GM19043 (cell line): ENCODE data around the gene LAMTOR4.
A peak's percentile ranks its signal among the peaks of the same experiment; 100 is the strongest.
"Not testable (repeated sequence)": the region's sequence is repeated elsewhere in the genome, so short reads cannot be mapped to it uniquely, and the experiment has no call there.

Experiments
- ATAC-seq: cut with Tn5 transposase; IDR thresholded peaks from one replicate; pipeline ENCODE4 v1.9.1; 2021; ENCODE audit warnings: low read depth; ENCODE audit not compliant: unreplicated experiment

The LAMTOR4 gene

GRCh38 chr7:100122067-100122466, 26.7 kb upstream of the LAMTOR4 start:
- ATAC-seq = no peak

GRCh38 chr7:100122568-100122967, 26.1 kb upstream of the LAMTOR4 start:
- no peak for ATAC-seq

- no peak for ATAC-seq
Observed at GRCh38 chr7:100124301-100125230, 24.2 kb upstream of the LAMTOR4 start.

GRCh38 chr7:100126239-100126930, 22.3 kb upstream of the LAMTOR4 start:
- peak; percentile 10 for ATAC-seq

- ATAC-seq = peak; percentile 50
Observed at GRCh38 chr7:100126931-100127865, 21.5 kb upstream of the LAMTOR4 start, which contains the start of gene MBLAC1. Gene MBLAC1, plus strand, starts transcription at chr7:100126967. Its CDS starts 429 bp downstream, at chr7:100127396.

- no peak for ATAC-seq
Observed at GRCh38 chr7:100127866-100128636, 20.7 kb upstream of the LAMTOR4 start.

GRCh38 chr7:100128637-100128963, 20.1 kb upstream of the LAMTOR4 start:
- no peak for ATAC-seq

- ATAC-seq = not testable (repeated sequence)
Observed at GRCh38 chr7:100130220-100130607, 18.5 kb upstream of the LAMTOR4 start.

- no peak for ATAC-seq
Observed at GRCh38 chr7:100130608-100131453, 17.9 kb upstream of the LAMTOR4 start.

GRCh38 chr7:100132126-100132525, 16.6 kb upstream of the LAMTOR4 start:
- ATAC-seq = no peak

- ATAC-seq = no peak
Observed at GRCh38 chr7:100132697-100133151, 16.0 kb upstream of the LAMTOR4 start.

GRCh38 chr7:100137851-100138760, 10.6 kb upstream of the LAMTOR4 start:
- ATAC-seq = no peak

- ATAC-seq = no peak
Observed at GRCh38 chr7:100141555-100141949, 7.2 kb upstream of the LAMTOR4 start.

GRCh38 chr7:100142461-100142860, 6.3 kb upstream of the LAMTOR4 start:
- no peak for ATAC-seq

- not testable (repeated sequence) for ATAC-seq
Observed at GRCh38 chr7:100146350-100146749, 2.4 kb upstream of the LAMTOR4 start.

GRCh38 chr7:100147278-100147677, 1.4 kb upstream of the LAMTOR4 start:
- ATAC-seq = no peak

GRCh38 chr7:100148225-100148558, 526 bp upstream of the LAMTOR4 start:
- ATAC-seq = no peak

GRCh38 chr7:100152404-100152803, 3.7 kb downstream of the LAMTOR4 start:
- no peak for ATAC-seq
